SK-N-SH treated with all-trans-retinoic acid at 6 μM for 48 hours (cell line): ENCODE results near the gene RNF215.

ENCODE experiments used
- ATAC-seq: fragments of 200-7000 bp; cut with Tn5 transposase; 3 replicates; pipeline ENCODE4 v1.9.1; 2020; ENCODE audit warnings: mild to moderate bottlenecking, moderate library complexity
- ARNTL ChIP-seq: fragments of 450-650 bp; formaldehyde crosslinking; IDR thresholded peaks from 2 replicates; pipeline ENCODE4 v1.5.0; 2020; ENCODE audit warnings: low read depth, mild to moderate bottlenecking, moderate library complexity, borderline replicate concordance
- BACH2 ChIP-seq: fragments of 250-450 bp; sonication (Bioruptor Pico); IDR thresholded peaks from 2 replicates; pipeline ENCODE4 v1.9.0; 2021; ENCODE audit warnings: mild to moderate bottlenecking, borderline replicate concordance
- CREB5 ChIP-seq: fragments of 250-450 bp; sonication (Bioruptor Pico); IDR thresholded peaks from 2 replicates; pipeline ENCODE4 v1.5.1; 2020; ENCODE audit warnings: low read depth, mild to moderate bottlenecking, moderate library complexity
- CSDC2 ChIP-seq: fragments of 250-450 bp; sonication (Bioruptor Pico); IDR thresholded peaks from 2 replicates; pipeline ENCODE4 v1.5.0; 2020; ENCODE audit warnings: mild to moderate bottlenecking, moderate library complexity
- GLIS3 ChIP-seq: fragments of 250-450 bp; sonication (Bioruptor Pico); IDR thresholded peaks from 2 replicates; pipeline ENCODE4 v1.5.0; 2020; ENCODE audit warnings: mild to moderate bottlenecking, moderate library complexity
- ISL1 ChIP-seq: fragments of 250-450 bp; sonication (Bioruptor Pico); IDR thresholded peaks from 2 replicates; pipeline ENCODE4 v2.1.2; 2022; ENCODE audit warnings: mild to moderate bottlenecking, moderate library complexity
- OSR1 ChIP-seq: fragments of 250-450 bp; sonication (Bioruptor Pico); IDR thresholded peaks from 2 replicates; pipeline ENCODE4 v1.8.0; 2022; ENCODE audit warnings: moderate library complexity, mild to moderate bottlenecking, inconsistent platforms
- PATZ1 ChIP-seq: fragments of 250-450 bp; sonication (Bioruptor Pico); IDR thresholded peaks from 2 replicates; pipeline ENCODE4 v1.8.0; 2020; ENCODE audit warnings: mild to moderate bottlenecking, moderate library complexity, borderline replicate concordance
- POU6F1 ChIP-seq: fragments of 250-450 bp; sonication (Bioruptor Pico); IDR thresholded peaks from 2 replicates; pipeline ENCODE4 v1.8.0; 2021; ENCODE audit warnings: low read depth, mild to moderate bottlenecking, moderate library complexity, borderline replicate concordance
- PPARA ChIP-seq: fragments of 250-450 bp; sonication (Bioruptor Pico); IDR thresholded peaks from 2 replicates; pipeline ENCODE4 v1.5.0; 2020; ENCODE audit warnings: mild to moderate bottlenecking, borderline replicate concordance
- RARB ChIP-seq: fragments of 250-450 bp; sonication (Bioruptor Pico); IDR thresholded peaks from 2 replicates; pipeline ENCODE4 v1.8.0; 2021; ENCODE audit warnings: mild to moderate bottlenecking, moderate library complexity
- SNAI2 ChIP-seq: fragments of 250-450 bp; sonication (Bioruptor Pico); IDR thresholded peaks from 2 replicates; pipeline ENCODE4 v1.5.0; 2020; ENCODE audit warnings: mild to moderate bottlenecking, moderate library complexity
- TOX ChIP-seq: fragments of 250-450 bp; sonication (Bioruptor Pico); IDR thresholded peaks from 2 replicates; pipeline ENCODE4 v1.8.0; 2021; ENCODE audit warnings: mild to moderate bottlenecking, moderate library complexity, borderline replicate concordance
- TSHZ2 ChIP-seq: fragments of 250-450 bp; sonication (Bioruptor Pico); IDR thresholded peaks from 2 replicates; pipeline ENCODE4 v1.5.0; 2020; ENCODE audit warnings: mild to moderate bottlenecking, moderate library complexity
- ZC3H10 ChIP-seq: fragments of 250-450 bp; sonication (Bioruptor Pico); IDR thresholded peaks from 2 replicates; pipeline ENCODE4 v1.5.1; 2021; ENCODE audit warnings: mild to moderate bottlenecking, moderate library complexity
- ZFP3 ChIP-seq: fragments of 250-450 bp; sonication (Bioruptor Pico); IDR thresholded peaks from 2 replicates; pipeline ENCODE4 v1.5.0; 2020; ENCODE audit warnings: mild to moderate bottlenecking, moderate library complexity
- ZFP30 ChIP-seq: fragments of 450-650 bp; formaldehyde crosslinking; IDR thresholded peaks from 2 replicates; pipeline ENCODE4 v1.5.0; 2022; ENCODE audit warnings: mild to moderate bottlenecking, moderate library complexity
- ZNF565 ChIP-seq: fragments of 450-650 bp; formaldehyde crosslinking; conservative IDR thresholded peaks from 2 replicates; pipeline ENCODE4 v1.5.0; 2020; ENCODE audit warnings: low read depth, mild to moderate bottlenecking, moderate library complexity
- ZNF8 ChIP-seq: fragments of 450-650 bp; formaldehyde crosslinking; IDR thresholded peaks from 2 replicates; pipeline ENCODE4 v1.5.0; 2020; ENCODE audit warnings: mild to moderate bottlenecking, moderate library complexity

RNF215 gene

GRCh38 chr22:30399718-30400117 lies 12.5 kb upstream of the RNF215 start:
- TF ChIP-seq BACH2, result no peak
- no peak for TF ChIP-seq GLIS3 (CRISPR knock-in tag)
- no peak for TF ChIP-seq ZNF565 (CRISPR knock-in tag)
- no peak for TF ChIP-seq TSHZ2 (CRISPR knock-in tag)
- no peak for TF ChIP-seq ZFP30 (CRISPR knock-in tag)
- no peak for TF ChIP-seq ZFP3
- no peak for TF ChIP-seq ZNF8 (CRISPR knock-in tag)
- no peak for TF ChIP-seq ISL1 (CRISPR knock-in tag)
- no peak for TF ChIP-seq PATZ1 (CRISPR knock-in tag)
- TF ChIP-seq ZC3H10 (CRISPR knock-in tag), result no peak
- no peak for TF ChIP-seq POU6F1 (CRISPR knock-in tag)
- TF ChIP-seq CREB5 (CRISPR knock-in tag), result no peak
- ATAC-seq, result no peak

GRCh38 chr22:30398685-30399680 lies 11.8 kb upstream of the RNF215 start:
- no peak for ATAC-seq
- no peak for TF ChIP-seq TSHZ2 (CRISPR knock-in tag)
- TF ChIP-seq CREB5 (CRISPR knock-in tag), result no peak
- no peak for TF ChIP-seq ARNTL
- no peak for TF ChIP-seq RARB (CRISPR knock-in tag)
- no peak for TF ChIP-seq ZFP3
- no peak for TF ChIP-seq OSR1 (CRISPR knock-in tag)
- TF ChIP-seq PPARA (CRISPR knock-in tag), result no peak
- TF ChIP-seq BACH2, result no peak
- no peak for TF ChIP-seq POU6F1 (CRISPR knock-in tag)
- TF ChIP-seq SNAI2 (CRISPR knock-in tag), result no peak
- no peak for TF ChIP-seq ZFP30 (CRISPR knock-in tag)
- TF ChIP-seq TOX, result no peak
- no peak for TF ChIP-seq ISL1 (CRISPR knock-in tag)
- no peak for TF ChIP-seq CSDC2 (CRISPR knock-in tag)
- no peak for TF ChIP-seq ZNF8 (CRISPR knock-in tag)
- TF ChIP-seq ZC3H10 (CRISPR knock-in tag), result no peak
